HCT116 (cell line): ENCODE data around the gene HOXD11.

Experiments
- EZH2 ChIP-seq: fragments of 200-600 bp; sonication (generic); IDR thresholded peaks from 2 replicates; pipeline ENCODE4 v1.6.1; 2017; ENCODE audit warnings: antibody characterized with exemption, mixed run types
- EZH2phosphoT487 ChIP-seq: fragments of 200-600 bp; IDR thresholded peaks from 2 replicates; pipeline ENCODE4 v1.6.1; 2018; ENCODE audit warnings: antibody characterized with exemption, borderline replicate concordance
- JUND ChIP-seq: IDR thresholded peaks from 2 replicates; pipeline ENCODE4 v1.6.1; 2012
- MAX ChIP-seq: IDR thresholded peaks from 2 replicates; pipeline ENCODE4 v1.6.1; 2012
- POLR2A ChIP-seq: IDR thresholded peaks from 2 replicates; pipeline ENCODE4 v1.7.0; 2011; ENCODE audit warnings: borderline replicate concordance; ENCODE audit not compliant: insufficient read depth, insufficient read length; ENCODE audit errors: extremely low read depth
- POLR2AphosphoS5 ChIP-seq: IDR thresholded peaks from 2 replicates; pipeline ENCODE4 v1.6.1; 2011; ENCODE audit warnings: mild to moderate bottlenecking, low read depth, low read length, moderate library complexity
- RAD21 ChIP-seq: IDR thresholded peaks from 2 replicates; pipeline ENCODE4 v1.6.1; 2012; ENCODE audit warnings: low read depth, mild to moderate bottlenecking
- SIN3A ChIP-seq: IDR thresholded peaks from 2 replicates; pipeline ENCODE4 v1.6.1; 2012; ENCODE audit warnings: low read depth
- SP1 ChIP-seq: IDR thresholded peaks from 2 replicates; pipeline ENCODE4 v1.6.1; 2012; ENCODE audit warnings: low read depth
- YY1 ChIP-seq: IDR thresholded peaks from 2 replicates; pipeline ENCODE4 v1.6.1; 2011; ENCODE audit warnings: low read length, low read depth, moderate library complexity, mild to moderate bottlenecking; ENCODE audit not compliant: insufficient replicate concordance; ENCODE audit errors: extremely low read depth
- ZFX ChIP-seq: fragments of 450-650 bp; IDR thresholded peaks from 2 replicates; pipeline ENCODE4 v1.6.1; 2017
- ZNF274 ChIP-seq: fragments of 200-500 bp; sonication (Bioruptor generic); IDR thresholded peaks from 2 replicates; pipeline ENCODE4 v1.6.1; 2014; ENCODE audit warnings: mild to moderate bottlenecking, low read depth, low read length, inconsistent platforms
- TF ChIP-seq, protein P1 (sequence below), 3 experiments: fragments of 200-600 bp in 1 of 3; sonication (generic) in 1 of 3; IDR thresholded peaks in 2 of 3; conservative IDR thresholded peaks in 1 of 3; 2 replicates each; pipeline ENCODE4 v1.5.1; 2012 to 2017; ENCODE audit warnings: low read depth in 2 of 3, low read length in 2 of 3, antibody characterized with exemption in 1 of 3, borderline replicate concordance in 1 of 3, control low read depth in 1 of 3, mild to moderate bottlenecking in 1 of 3, mixed read lengths in 1 of 3, mixed run types in 1 of 3, moderate library complexity in 1 of 3; ENCODE audit not compliant: insufficient read depth in 1 of 3
- TF ChIP-seq, protein P2 (sequence below): IDR thresholded peaks from 2 replicates; pipeline ENCODE4 v1.6.1; 2012

DNA sequence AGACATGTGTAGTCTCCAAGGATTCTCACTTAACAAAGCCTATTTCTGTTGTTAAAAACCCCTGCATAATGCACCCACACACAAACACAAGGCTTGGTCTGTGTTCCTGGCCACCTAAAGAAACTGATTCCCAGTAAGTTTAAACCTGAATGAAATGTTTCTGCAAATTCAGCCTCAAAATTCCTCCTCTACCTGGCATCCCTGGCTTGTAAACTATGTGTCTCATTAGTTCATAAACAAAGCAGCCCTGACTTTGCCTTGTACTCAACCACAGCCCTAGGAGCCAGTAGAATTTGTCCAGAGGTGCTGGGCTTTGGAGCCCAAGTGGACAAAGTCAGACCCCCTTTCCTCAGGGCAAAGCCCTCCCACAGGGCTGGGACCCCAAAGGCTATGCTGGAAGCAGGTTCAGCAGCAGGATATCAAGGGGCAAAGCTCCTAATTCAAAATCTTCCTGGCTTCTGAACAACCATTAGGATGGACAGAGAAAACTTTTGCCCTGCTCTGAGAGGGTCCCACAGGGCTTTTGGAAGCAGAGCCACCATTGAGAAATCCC, 17.2 kb upstream of the HOXD11 start:
- TF ChIP-seq, protein P1, sequence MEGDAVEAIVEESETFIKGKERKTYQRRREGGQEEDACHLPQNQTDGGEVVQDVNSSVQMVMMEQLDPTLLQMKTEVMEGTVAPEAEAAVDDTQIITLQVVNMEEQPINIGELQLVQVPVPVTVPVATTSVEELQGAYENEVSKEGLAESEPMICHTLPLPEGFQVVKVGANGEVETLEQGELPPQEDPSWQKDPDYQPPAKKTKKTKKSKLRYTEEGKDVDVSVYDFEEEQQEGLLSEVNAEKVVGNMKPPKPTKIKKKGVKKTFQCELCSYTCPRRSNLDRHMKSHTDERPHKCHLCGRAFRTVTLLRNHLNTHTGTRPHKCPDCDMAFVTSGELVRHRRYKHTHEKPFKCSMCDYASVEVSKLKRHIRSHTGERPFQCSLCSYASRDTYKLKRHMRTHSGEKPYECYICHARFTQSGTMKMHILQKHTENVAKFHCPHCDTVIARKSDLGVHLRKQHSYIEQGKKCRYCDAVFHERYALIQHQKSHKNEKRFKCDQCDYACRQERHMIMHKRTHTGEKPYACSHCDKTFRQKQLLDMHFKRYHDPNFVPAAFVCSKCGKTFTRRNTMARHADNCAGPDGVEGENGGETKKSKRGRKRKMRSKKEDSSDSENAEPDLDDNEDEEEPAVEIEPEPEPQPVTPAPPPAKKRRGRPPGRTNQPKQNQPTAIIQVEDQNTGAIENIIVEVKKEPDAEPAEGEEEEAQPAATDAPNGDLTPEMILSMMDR (IDR thresholded peaks at IDR 0.05 in 2 of 3, conservative IDR thresholded peaks at IDR 0.05 in 1 of 3; ENCODE audit: borderline replicate concordance in 1 of 3, insufficient read depth in 1 of 3, low read depth in 2 of 3, low read length in 2 of 3), result no peak
- TF ChIP-seq JUND (no peak), RAD21 (no peak), POLR2A (no peak), YY1 (no peak), ZNF274 (no peak), SIN3A (no peak), ZFX (no peak), POLR2AphosphoS5 (no peak), MAX (no peak), EZH2 (no peak), SP1 (no peak), EZH2phosphoT487 (no peak)
- TF ChIP-seq, protein P2, sequence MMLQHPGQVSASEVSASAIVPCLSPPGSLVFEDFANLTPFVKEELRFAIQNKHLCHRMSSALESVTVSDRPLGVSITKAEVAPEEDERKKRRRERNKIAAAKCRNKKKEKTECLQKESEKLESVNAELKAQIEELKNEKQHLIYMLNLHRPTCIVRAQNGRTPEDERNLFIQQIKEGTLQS, result no peak
